H9 (cell line): ENCODE data around the gene TSSC4. TPM values are rescaled to one million over a fixed set of nuclear protein-coding genes. Genes with fewer than 3 reads are reported as not detected.

ENCODE experiments used
- DNase-seq: peaks from one replicate; pipeline ENCODE4 v3.0.0-alpha.2; 2017
- H2AFZ ChIP-seq: one replicate; pipeline ENCODE4 v1.6.1; 2013; ENCODE audit warnings: mild to moderate bottlenecking, low read length, control low read depth, moderate library complexity
- H2AK5ac ChIP-seq: 2 replicates; pipeline ENCODE4 v1.6.1; 2013; ENCODE audit warnings: low read length, control low read depth, mixed read lengths; ENCODE audit not compliant: insufficient read length
- H2BK120ac ChIP-seq: one replicate; pipeline ENCODE4 v1.6.1; 2013; ENCODE audit warnings: low read depth, mild to moderate bottlenecking, low read length, control low read depth, inconsistent platforms; ENCODE audit not compliant: poor library complexity, severe bottlenecking
- H2BK12ac ChIP-seq: 2 replicates; pipeline ENCODE4 v1.6.1; 2013; ENCODE audit warnings: low read length, control low read depth, mixed read lengths, low read depth; ENCODE audit not compliant: insufficient read length
- H2BK15ac ChIP-seq: 2 replicates; pipeline ENCODE4 v1.6.1; 2013; ENCODE audit warnings: low read depth, low read length, control low read depth
- H2BK20ac ChIP-seq: one replicate; pipeline ENCODE4 v1.6.1; 2013; ENCODE audit warnings: low read depth, mild to moderate bottlenecking, low read length, control low read depth, inconsistent platforms; ENCODE audit not compliant: poor library complexity, severe bottlenecking
- H2BK5ac ChIP-seq: 2 replicates; pipeline ENCODE4 v1.6.1; 2013; ENCODE audit warnings: low read length, control low read depth, mixed read lengths; ENCODE audit not compliant: insufficient read length
- H3K14ac ChIP-seq: 2 replicates; pipeline ENCODE4 v1.6.1; 2013; ENCODE audit warnings: low read length, control low read depth; ENCODE audit not compliant: insufficient read depth
- H3K18ac ChIP-seq: 2 replicates; pipeline ENCODE4 v1.6.1; 2013; ENCODE audit warnings: low read depth, mild to moderate bottlenecking, mixed read lengths, low read length, control low read depth; ENCODE audit not compliant: insufficient read length
- H3K23ac ChIP-seq: 2 replicates; pipeline ENCODE4 v1.6.1; 2013; ENCODE audit warnings: low read length, control low read depth, mixed read lengths, low read depth; ENCODE audit not compliant: insufficient read length
- H3K23me2 ChIP-seq: 2 replicates; pipeline ENCODE4 v1.6.1; 2013; ENCODE audit warnings: low read depth, mild to moderate bottlenecking, mixed read lengths, low read length, control low read depth; ENCODE audit not compliant: insufficient read length, poor library complexity, severe bottlenecking
- H3K27ac ChIP-seq: 2 replicates; pipeline ENCODE4 v1.5.1; 2013; ENCODE audit warnings: low read length, control low read depth, mixed read lengths, low read depth; ENCODE audit not compliant: insufficient read length
- H3K27me3 ChIP-seq: 2 replicates; pipeline ENCODE4 v1.6.1; 2013; ENCODE audit warnings: low read length, control low read depth, inconsistent platforms; ENCODE audit not compliant: insufficient read depth
- H3K4ac ChIP-seq: 2 replicates; pipeline ENCODE4 v1.6.1; 2013; ENCODE audit warnings: low read depth, mild to moderate bottlenecking, control low read depth, inconsistent platforms, low read length, moderate library complexity
- H3K4me1 ChIP-seq: 2 replicates; pipeline ENCODE4 v1.6.1; 2013; ENCODE audit warnings: low read length, control low read depth, inconsistent platforms; ENCODE audit not compliant: insufficient read depth
- H3K4me2 ChIP-seq: 2 replicates; pipeline ENCODE4 v1.6.1; 2013; ENCODE audit warnings: low read length, control low read depth, mixed read lengths; ENCODE audit not compliant: insufficient read length, insufficient read depth
- H3K56ac ChIP-seq: 2 replicates; pipeline ENCODE4 v1.6.1; 2013; ENCODE audit warnings: low read depth, mild to moderate bottlenecking, mixed read lengths, low read length, control low read depth; ENCODE audit not compliant: insufficient read length
- H3K79me1 ChIP-seq: 2 replicates; pipeline ENCODE4 v1.6.1; 2013; ENCODE audit warnings: low read depth, mild to moderate bottlenecking, moderate library complexity, low read length, control low read depth, inconsistent platforms; ENCODE audit not compliant: insufficient read depth, poor library complexity, severe bottlenecking
- H3K79me2 ChIP-seq: 2 replicates; pipeline ENCODE4 v1.6.1; 2013; ENCODE audit warnings: low read length, control low read depth, inconsistent platforms; ENCODE audit not compliant: insufficient read depth
- H3K9ac ChIP-seq: 2 replicates; pipeline ENCODE4 v1.6.1; 2013; ENCODE audit warnings: low read length, control low read depth, mixed read lengths; ENCODE audit not compliant: insufficient read length; ENCODE audit errors: extremely low read depth
- H3K9me3 ChIP-seq: one replicate; pipeline ENCODE4 v1.6.1; 2013; ENCODE audit warnings: low read depth, low read length, inconsistent platforms; ENCODE audit not compliant: control insufficient read depth
- H3T11ph ChIP-seq: one replicate; pipeline ENCODE4 v1.6.1; 2013; ENCODE audit warnings: mild to moderate bottlenecking, low read length, control low read depth, inconsistent platforms
- H4K20me1 ChIP-seq: one replicate; pipeline ENCODE4 v1.6.1; 2013; ENCODE audit not compliant: control insufficient read depth, insufficient read length, insufficient read depth
- H4K5ac ChIP-seq: 2 replicates; pipeline ENCODE4 v1.6.1; 2013; ENCODE audit warnings: low read depth, mild to moderate bottlenecking, mixed read lengths, low read length, control low read depth; ENCODE audit not compliant: insufficient read length
- H4K8ac ChIP-seq: replicated peaks from 2 replicates; pipeline ENCODE4 v1.6.1; 2013; ENCODE audit warnings: low read length, control low read depth, mixed read lengths, low read depth; ENCODE audit not compliant: insufficient read length
- H4K91ac ChIP-seq: 2 replicates; pipeline ENCODE4 v1.6.1; 2013; ENCODE audit warnings: low read depth, mild to moderate bottlenecking, moderate library complexity, mixed read lengths, low read length, control low read depth; ENCODE audit not compliant: insufficient read length
- H3K27ac Mint-ChIP-seq, 3 experiments: 2 replicates in 2 of 3; 3 replicates in 1 of 3; pipeline ENCODE4 v1.8.0; 2020 to 2021; ENCODE audit warnings: mixed read lengths in 3 of 3, mild to moderate bottlenecking in 1 of 3, moderate library complexity in 1 of 3
- H3K27me3 Mint-ChIP-seq: 2 replicates; pipeline ENCODE4 v1.8.0; 2021; ENCODE audit warnings: low read depth, mild to moderate bottlenecking, moderate library complexity, mixed read lengths
- H3K36me3 Mint-ChIP-seq, 3 experiments: 2 replicates in 2 of 3; 3 replicates in 1 of 3; pipeline ENCODE4 v1.8.0; 2020 to 2021; ENCODE audit warnings: low read depth in 3 of 3, mixed read lengths in 3 of 3; ENCODE audit not compliant: insufficient read depth in 1 of 3
- H3K4me1 Mint-ChIP-seq, 2 experiments: 2 replicates each; pipeline ENCODE4 v1.8.0; 2020; ENCODE audit warnings: mixed read lengths in 2 of 2
- H3K4me3 Mint-ChIP-seq, 2 experiments: 2 replicates in 1 of 2; 3 replicates in 1 of 2; pipeline ENCODE4 v1.8.0; 2020 to 2021; ENCODE audit warnings: mild to moderate bottlenecking in 2 of 2, mixed read lengths in 2 of 2, moderate library complexity in 1 of 2
- H3K9me3 Mint-ChIP-seq, 2 experiments: 2 replicates in 1 of 2; 3 replicates in 1 of 2; pipeline ENCODE4 v1.8.0; 2020; ENCODE audit warnings: mild to moderate bottlenecking in 2 of 2, mixed read lengths in 2 of 2, moderate library complexity in 1 of 2
- WGBS: extraction: QIAGEN DNeasy Blood & Tissue Kit; methylation state at CpG from one replicate; pipeline ENCODE4 v1.1.7; 2013; ENCODE audit warnings: missing lambda C conversion rate, low lambda C conversion rate, mixed read lengths; ENCODE audit not compliant: insufficient read length; ENCODE audit errors: extremely low coverage; 5-methylcytosine and 5-hydroxymethylcytosine counted together
- total RNA-seq: library from RNA; stranded (reverse); gene quantifications from 2 replicates; pipeline ENCODE4 v1.2.1, GENCODE V29; 2021
- TF ChIP-seq, protein P1 (sequence below): fragments of 200-600 bp; sonication (generic); conservative IDR thresholded peaks from 3 replicates; pipeline ENCODE4 v1.8.0; 2021; ENCODE audit warnings: antibody characterized with exemption, mild to moderate bottlenecking

TSSC4 gene
- total RNA-seq, 1 experiment from 2014 or later = 51.0 TPM

GRCh38 chr11:2397005-2397404 lies 3.5 kb upstream of the TSSC4 start:
- H2BK12ac ChIP-seq = no peak overlapping the region
- no peak overlapping the region for H3K4me3 Mint-ChIP-seq
- no peak overlapping the region for H4K5ac ChIP-seq
- TF ChIP-seq, protein P1, sequence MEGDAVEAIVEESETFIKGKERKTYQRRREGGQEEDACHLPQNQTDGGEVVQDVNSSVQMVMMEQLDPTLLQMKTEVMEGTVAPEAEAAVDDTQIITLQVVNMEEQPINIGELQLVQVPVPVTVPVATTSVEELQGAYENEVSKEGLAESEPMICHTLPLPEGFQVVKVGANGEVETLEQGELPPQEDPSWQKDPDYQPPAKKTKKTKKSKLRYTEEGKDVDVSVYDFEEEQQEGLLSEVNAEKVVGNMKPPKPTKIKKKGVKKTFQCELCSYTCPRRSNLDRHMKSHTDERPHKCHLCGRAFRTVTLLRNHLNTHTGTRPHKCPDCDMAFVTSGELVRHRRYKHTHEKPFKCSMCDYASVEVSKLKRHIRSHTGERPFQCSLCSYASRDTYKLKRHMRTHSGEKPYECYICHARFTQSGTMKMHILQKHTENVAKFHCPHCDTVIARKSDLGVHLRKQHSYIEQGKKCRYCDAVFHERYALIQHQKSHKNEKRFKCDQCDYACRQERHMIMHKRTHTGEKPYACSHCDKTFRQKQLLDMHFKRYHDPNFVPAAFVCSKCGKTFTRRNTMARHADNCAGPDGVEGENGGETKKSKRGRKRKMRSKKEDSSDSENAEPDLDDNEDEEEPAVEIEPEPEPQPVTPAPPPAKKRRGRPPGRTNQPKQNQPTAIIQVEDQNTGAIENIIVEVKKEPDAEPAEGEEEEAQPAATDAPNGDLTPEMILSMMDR = no peak
- no peak overlapping the region for H2BK20ac ChIP-seq
- H3K4me2 ChIP-seq = no peak overlapping the region
- no peak overlapping the region for H3K14ac ChIP-seq
- H2BK15ac ChIP-seq = no peak overlapping the region
- no peak overlapping the region for H2BK120ac ChIP-seq
- no peaks in the 10 kb centered on the region for H3K9me3 ChIP-seq
- H3K4me1 Mint-ChIP-seq = peaks cover 3 to 8% of the 10 kb centered on the region in 2 experiments
- no peak overlapping the region for H4K91ac ChIP-seq
- H2BK5ac ChIP-seq = no peak overlapping the region
- no peak overlapping the region for H3T11ph ChIP-seq
- peaks cover 4 to 22% (median 13%) of the 10 kb centered on the region in 3 experiments; a peak in 6 of 7 replicates for H3K36me3 Mint-ChIP-seq
- no peak overlapping the region for H2AFZ ChIP-seq
- no peak overlapping the region for H4K8ac ChIP-seq
- no peaks in the 10 kb centered on the region for H3K27me3 Mint-ChIP-seq
- no peak overlapping the region for H3K27ac ChIP-seq
- H4K20me1 ChIP-seq = no peaks in the 10 kb centered on the region
- no peak overlapping the region for H3K9ac ChIP-seq
- no peaks in the 10 kb centered on the region for H3K4me1 ChIP-seq
- no peak overlapping the region for H3K23ac ChIP-seq
- H3K27me3 ChIP-seq = no peaks in the 10 kb centered on the region
- H3K18ac ChIP-seq = no peak overlapping the region
- peaks cover 13% of the 10 kb centered on the region for H3K23me2 ChIP-seq
- no peaks in the 10 kb centered on the region for H3K9me3 Mint-ChIP-seq
- H3K79me1 ChIP-seq = no peaks in the 10 kb centered on the region
- no peak overlapping the region for H3K27ac Mint-ChIP-seq
- no peak overlapping the region for H2AK5ac ChIP-seq
- WGBS = no CpG with 5 or more reads among the region's 12 CpGs
- H3K79me2 ChIP-seq = no peaks in the 10 kb centered on the region
- no peak for DNase-seq
- no peak overlapping the region for H3K4ac ChIP-seq
- no peak overlapping the region for H3K56ac ChIP-seq
